HUDEP-2 (cell line): ENCODE results near the gene DCAF15.
"Not testable (repeated sequence)": the region's sequence is repeated elsewhere in the genome, so short reads cannot be mapped to it uniquely, and the experiment has no call there.

ENCODE experiments used
- DNase-seq, 76 experiments: peaks; one replicate each; lab custom pipeline; 2025; ENCODE audit not compliant: unreplicated experiment in 76 of 76; lab: John Stamatoyannopoulos, UW

The DCAF15 gene

DNA sequence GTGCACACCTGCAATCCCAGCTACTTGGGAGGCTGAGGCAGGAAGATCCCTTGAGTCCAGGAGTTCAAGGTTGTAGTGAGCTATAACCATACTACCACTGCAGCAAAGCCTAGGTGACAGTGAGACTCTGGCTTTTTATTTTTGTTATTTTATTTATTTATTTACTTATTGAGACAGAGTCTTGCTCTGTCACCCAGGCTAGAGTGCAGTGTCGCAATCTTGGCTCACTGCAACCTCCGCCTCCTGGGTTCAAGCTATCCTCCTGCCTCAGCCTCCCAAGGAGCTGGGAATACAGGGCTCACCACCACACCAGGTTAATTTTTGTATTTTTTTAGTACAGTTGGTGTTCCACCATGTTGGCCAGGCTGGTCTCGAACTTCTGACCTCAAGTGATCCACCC is 21.2 kb downstream of the DCAF15 start:
- DNase-seq: not testable (repeated sequence)

DNA sequence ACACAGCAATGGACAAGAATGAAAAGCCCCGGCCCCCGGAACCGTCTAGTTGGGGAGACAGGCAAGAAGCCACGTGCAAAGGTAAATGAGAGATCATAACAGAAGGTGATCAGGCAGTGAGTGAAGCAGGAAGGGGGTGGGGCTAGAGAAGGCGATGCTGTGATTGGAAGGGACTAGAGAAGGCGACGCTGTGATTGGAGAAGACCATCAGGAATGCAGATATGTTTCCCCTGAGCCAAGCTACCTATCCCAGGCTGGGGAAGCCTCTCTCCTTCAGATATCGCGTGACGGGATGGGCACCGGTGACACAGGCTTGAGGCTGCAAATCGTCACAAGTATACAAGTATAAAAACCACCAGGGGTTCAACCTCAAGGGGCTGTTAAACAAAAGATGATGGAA is 21.8 kb downstream of the DCAF15 start:
- DNase-seq: no peak

DNA sequence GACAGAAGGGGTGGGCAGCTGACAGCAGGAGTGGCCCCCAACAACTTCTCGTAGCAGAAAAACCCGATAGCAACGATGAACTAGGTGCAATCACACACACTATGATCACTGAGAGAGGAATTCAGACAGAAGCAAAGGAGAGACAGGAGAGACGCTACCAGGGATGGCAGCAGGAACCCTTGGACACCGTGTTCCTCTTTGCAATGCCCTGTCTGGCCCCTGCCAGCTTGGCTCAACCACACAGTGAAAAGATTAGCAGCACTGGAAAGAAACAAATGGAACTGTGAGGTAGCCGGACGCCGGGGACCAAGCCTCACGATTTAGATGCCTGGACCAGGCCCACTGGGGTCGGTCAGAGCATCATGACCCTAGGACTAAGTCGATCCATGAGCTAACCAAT is 23.6 kb downstream of the DCAF15 start:
- DNase-seq: no peak

DNA sequence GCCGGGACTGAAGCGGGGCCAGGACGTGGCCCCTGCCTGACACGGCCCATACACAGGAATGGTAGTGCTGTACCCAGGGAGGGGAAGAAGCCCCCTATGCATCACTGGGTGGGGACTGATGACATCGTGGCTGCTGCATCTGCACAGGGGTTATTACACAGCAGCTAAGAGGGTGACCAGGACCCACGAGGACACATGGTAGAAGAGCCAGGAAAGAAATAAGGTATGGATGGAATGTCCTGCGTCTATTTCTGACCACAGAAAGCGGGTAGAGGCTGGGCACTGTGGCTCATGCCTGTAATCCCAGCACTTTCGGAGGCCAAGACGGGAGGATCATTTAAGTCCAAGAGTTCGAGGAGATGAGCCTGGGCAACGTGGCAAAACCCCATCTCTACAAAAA is 24.1 kb downstream of the DCAF15 start:
- no peak for DNase-seq

DNA sequence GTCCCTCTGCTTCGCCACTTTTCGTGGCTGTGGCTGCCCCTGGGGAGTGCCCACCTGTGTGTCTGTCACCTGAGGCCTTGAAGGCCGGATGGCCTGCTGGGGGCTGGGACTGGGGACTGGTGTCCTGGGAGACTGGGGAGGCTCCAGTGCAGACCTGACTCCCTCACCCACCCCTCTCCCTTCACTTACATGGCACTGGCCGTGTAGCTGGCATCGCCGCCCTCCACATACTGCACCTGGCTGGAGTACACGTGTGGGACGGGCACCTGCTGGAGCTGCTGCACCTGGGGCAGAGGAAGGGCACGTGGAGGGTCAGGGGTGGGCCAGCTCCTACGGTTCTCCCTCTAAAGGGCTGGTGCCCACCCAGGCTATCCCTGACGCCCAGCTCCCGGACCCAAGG is 25.5 kb downstream of the DCAF15 start:
- DNase-seq: no peak

DNA sequence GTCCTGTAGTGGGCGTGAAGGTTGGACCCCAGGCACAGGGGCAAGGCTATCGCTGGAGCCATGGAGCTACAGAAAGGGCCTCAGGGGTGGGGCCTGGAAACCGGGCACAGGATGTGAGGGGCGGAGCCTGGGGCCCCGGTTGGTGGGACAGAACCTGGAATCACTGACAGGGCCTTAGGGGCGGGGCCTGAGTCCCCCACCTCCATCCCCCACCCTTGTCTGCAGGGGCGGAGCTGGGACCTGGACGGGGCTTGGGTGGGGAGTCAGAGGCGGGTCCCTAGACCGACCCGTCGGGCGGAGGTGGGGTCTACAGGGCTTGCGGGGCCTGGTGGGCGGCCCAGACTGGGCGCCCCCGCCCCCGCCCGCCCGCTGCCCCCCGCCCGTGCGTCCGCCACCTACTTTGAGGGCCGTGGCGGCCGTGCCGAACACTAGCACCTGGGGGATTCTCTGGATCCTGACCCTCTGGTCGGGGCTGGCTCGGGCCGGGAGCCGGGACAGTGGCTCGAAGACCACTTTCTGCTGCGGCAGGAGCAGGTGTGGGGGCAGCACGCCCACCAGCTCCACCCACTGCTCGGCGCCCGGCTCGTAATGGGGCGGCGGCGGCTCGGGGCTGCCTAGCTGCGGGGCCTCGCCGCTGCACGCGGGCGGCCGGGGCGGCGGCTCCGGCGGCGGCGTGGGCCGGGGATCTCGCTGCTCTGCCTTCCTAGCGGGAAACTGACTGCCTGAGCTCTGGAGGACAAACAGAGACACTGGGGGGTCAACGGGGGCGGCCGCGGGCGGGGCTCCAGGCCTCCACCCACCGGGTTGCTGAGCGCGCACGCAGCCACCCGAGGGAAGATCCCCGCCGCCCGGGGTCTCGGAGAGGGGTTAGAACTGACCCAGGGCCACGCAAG is 26.3 kb downstream of the DCAF15 start:
- peak in 16 of 76 experiments; percentile 11 to 41 (median 24) for DNase-seq

DNA sequence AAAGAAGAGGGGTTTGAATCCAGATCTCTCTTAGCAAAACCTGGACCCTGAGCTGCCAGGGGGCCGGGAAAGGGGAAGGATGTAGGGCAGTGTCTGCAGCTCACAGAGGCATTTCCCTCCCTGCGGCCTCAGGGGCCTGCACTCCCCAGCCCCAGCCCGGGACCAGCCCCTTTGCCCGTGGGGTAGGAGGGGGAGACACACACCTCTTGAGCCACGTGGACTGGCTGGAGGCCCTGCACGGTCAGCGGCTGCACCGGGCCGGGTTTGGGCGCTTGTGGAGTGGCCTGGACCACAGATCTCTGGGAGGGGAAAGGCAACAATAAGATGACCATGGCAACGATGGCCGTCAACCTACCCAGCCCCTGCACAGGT is 26.9 kb downstream of the DCAF15 start:
- no peak for DNase-seq

DNA sequence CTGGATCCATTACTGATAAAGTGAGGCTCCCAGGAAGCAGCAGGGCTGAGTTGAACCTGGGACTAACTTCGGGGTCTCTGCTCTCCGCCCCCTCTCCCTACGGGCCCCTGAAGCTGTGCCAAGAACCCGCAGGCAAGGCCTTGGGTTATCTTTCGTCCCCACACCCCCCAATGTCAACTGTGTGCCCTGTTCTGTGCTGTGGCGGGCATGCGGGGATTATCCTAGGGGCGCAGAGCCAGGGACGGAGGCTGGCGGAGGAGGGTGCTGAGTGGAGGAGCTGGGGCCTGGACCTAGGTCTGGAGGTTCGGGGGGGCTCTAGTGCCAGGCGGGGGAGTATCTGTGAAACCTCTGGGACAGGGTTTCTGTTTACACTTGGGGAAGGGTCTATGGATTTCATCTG is 27.4 kb downstream of the DCAF15 start:
- DNase-seq: no peak

DNA sequence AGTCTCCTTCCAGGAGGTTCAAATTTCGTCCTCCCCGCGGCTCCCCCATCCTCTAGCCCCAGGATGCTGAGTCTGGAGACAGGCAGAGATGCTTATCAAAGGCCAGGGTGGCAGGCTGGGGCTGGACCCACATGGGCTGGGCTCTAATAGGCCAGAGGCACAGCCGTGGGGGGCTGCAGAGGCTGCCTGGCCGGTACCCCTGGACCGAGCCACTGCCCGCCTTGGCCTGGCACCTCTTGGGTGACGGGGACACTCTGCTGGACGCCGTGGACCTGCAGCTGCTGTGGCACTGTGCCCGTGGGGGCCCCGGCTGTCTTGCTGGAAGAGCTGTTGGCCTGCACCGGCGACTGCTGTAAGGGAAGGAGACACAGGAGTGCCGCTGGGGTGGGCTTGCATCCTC is 28.0 kb downstream of the DCAF15 start:
- DNase-seq: no peak

DNA sequence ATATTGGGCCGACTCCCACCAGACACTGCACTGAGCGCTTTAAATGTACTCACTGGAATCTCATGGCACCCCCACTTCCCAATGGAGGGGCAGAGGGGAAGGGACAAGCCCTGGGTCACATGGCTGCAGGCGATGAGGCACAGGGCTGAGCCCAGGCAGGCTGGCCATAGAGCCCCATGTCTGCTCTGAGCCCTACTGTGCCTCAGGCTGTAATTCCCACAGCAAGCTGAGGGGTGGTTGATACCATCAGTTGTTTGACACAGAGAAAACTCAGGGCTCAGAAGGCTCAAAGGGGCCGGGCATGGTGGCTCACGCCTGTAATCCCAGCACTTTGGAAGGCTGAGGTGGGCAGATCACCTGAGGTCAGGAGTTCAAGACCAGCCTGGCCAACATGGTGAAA is 28.7 kb downstream of the DCAF15 start:
- DNase-seq: no peak

DNA sequence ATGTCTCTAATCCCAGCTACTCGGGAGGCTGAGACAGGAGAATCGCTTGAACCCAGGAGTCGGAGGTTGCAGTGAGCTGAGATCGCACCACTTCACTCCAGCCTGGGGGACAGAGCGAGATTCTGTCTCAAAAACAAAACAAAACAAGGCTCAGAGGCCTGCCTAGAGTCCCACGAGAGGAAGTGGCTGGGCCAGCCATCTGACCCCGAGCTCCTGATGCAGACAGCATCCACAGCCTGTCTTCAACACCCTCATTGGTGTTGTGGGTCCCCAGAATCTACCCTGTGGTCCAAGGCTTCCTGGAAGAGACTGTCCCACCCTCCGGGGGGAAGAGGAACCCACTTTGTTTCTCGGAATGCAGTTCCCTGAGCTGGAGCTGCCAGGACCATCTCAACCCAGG is 29.2 kb downstream of the DCAF15 start:
- DNase-seq: no peak

DNA sequence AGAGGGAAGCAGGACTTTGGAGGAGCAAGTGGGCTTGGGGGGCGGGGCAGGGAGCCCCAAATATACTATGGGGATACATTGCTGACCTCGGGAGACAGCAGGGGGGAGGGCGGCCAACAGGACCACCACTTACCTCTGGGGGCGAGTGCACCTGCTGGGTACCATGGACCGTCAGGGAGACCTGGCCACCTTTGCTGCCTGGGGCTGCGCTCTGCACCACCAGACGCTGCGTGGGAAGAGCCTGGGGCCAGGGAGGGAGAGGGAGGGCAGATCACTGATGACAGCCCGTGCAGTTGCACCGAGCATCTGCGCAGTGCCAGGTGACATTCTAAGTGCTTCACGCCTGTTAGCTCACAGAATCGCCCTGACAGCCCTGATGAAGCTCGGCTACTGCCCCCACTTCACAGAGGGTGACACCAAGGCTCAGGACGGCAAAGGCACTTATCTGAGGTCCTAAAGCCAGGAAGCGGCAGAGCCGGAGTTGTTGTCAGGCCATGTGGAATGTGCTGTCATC is 29.7 kb downstream of the DCAF15 start:
- DNase-seq: no peak

DNA sequence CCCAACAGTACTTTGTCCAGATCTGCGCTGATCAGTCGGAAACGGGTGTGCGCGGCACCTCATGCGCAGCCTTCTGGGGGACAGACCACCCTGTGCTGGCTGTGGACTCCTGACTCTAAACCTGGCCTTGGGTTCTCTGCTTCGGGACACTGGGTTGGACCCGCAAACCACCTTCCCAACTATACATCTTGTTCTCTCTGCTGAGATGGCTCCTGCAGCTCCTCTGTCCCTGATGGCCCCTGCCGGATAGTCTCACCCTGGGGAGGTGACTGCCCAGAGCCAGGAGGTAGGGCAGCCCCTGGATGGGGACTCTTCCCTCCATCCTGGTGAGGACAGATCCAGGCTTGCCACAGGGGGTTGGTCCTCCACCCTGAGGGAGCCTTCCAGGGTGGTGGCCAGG is 30.5 kb downstream of the DCAF15 start:
- DNase-seq: no peak

DNA sequence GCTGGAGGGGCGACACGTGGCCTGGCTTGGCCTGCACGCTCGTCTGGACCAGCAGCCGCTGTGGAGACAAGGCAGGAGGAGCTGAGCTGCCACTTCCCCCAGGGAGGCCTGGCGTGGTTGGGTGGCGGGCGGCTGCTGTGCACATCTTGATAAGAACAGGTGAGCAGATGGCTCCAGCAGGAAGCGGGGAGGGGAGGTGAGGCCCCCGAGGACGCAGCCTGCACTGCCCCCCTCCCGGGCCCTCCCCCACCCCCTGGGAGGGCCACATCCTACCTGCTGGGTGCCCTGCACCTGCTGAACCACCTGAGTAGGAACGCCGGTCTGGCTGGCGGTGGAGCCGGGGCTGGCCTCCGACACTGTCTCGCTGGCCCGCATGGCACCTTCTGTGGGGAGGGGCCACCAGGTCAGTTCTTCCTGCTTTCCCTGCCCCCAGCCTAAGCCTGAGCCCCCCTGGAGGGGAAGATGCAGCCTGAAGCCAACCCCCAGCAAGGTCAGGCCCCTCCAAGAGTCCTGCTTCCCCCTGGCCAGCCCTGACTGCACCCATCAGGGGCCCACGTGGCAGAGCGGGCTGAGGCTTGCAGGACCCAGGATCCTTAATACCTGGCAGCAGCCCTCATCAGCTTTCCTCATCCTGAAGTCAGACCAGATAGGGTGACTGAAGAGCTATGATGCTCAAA is 31.0 kb downstream of the DCAF15 start:
- no peak for DNase-seq

DNA sequence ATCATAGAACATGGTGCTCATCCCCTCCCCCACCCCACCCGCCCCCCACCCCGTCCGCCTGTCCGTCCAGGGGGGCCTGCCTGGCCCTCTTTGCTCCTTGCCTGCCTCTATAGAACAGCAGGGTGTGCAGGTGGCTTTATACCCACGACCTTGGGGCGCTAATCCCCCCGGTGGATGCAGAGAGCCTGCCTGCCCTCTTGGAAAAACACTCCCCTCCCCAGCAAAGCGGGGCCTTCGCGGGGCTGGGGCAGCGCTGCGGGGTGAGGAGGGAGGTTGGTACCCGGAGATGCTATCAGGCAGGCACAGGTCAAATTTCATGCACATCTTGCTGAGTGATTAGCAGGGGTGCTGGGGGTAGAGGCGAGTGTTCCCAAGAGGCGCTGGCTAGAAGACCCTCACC is 31.9 kb downstream of the DCAF15 start:
- DNase-seq: no peak

DNA sequence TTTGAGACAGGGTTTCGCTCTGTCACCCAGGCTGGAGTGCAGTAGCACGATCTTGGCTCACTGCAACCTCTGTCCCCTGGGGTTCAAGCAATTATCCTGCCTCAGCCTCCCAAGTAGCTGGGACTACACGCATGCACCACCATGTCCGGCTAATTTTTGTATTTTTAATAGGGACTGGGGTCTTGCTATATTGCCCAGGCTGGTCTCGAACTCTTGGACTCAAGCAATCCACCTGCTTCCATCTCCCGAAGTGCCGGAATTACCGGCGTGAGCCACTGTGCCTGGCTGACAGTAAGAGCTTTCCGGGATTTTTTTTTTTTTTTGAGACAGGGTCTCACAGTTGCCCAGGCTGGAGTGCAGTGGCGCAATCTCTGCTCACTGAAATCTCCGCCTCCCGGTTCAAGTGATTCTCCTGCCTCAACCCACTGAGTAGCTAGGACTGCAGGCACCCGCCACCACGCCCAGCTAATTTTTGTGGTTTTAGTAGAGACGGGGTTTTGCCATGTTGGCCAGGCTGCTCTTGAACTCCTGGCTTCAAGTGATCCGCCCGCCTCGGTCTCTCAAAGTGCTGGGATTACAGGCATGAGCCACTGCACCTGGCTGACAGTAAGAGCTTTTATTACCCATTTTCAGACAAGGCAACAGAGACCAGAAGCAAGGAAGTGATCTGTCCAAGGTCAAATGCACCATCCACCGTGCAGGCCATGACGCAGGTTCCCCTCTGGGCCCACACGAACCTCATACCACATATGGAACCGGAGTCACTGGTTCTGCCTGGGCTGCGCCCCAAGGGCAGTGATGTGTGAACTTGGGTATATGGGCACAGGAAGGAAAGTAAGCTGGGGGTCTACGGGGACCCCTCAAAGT is 32.8 kb downstream of the DCAF15 start:
- DNase-seq: no peak

DNA sequence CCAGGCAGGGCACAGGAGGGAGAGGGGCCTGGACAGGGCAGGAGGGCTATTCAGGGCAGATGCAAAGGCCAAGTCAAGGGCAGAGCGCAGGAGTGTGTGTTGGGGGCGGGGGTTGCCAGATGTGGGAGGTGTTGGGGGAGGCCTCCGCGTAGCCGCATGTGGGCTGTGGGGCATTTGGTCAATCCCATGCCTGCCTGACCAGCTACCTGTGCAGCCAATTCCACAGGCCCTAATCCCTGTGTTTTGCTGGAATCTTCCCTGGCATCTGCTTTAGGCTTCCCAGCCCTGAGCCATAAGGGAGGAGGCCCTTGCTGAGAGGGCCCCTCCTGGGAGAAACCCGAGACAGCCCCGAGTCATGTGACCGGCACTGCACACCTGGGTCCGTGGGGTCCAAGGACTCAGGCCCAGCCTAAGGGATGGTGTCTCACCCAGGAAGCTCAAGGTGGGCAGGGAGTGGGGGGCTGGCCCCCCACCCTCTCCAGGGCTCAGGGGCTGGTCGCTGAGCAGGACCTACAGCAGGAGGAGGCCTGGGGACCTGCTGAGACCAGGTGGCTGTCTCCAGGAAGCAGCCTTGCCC is 33.5 kb downstream of the DCAF15 start:
- no peak for DNase-seq

DNA sequence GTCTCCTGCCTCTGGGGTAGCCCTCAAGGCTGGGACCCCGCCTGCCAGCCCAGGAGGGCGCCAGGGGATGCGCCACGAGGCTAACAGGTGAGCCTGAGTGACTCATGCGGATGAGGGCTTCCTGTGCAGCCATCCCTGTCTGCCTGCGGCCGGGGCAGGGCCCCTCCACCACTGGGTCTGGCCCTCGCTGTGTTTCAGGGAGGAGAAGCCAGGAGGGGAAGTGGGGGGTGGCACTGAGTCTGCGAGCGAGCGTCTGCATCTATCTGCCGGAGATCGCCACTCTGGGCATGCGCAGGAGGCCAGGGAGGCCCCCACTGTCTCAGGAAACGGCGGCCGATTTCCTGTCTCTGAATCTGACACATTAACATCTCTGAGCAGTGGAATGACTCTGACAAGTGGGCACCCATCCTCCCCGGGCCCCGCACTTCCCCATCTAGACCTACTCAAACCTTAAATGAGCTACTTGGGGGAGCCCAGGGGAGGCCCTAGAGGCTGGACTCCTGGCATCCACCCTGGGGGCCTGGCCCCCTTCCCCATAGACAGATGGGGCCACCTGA is 34.1 kb downstream of the DCAF15 start:
- DNase-seq: peak in 1 of 76 experiments; percentile 22

DNA sequence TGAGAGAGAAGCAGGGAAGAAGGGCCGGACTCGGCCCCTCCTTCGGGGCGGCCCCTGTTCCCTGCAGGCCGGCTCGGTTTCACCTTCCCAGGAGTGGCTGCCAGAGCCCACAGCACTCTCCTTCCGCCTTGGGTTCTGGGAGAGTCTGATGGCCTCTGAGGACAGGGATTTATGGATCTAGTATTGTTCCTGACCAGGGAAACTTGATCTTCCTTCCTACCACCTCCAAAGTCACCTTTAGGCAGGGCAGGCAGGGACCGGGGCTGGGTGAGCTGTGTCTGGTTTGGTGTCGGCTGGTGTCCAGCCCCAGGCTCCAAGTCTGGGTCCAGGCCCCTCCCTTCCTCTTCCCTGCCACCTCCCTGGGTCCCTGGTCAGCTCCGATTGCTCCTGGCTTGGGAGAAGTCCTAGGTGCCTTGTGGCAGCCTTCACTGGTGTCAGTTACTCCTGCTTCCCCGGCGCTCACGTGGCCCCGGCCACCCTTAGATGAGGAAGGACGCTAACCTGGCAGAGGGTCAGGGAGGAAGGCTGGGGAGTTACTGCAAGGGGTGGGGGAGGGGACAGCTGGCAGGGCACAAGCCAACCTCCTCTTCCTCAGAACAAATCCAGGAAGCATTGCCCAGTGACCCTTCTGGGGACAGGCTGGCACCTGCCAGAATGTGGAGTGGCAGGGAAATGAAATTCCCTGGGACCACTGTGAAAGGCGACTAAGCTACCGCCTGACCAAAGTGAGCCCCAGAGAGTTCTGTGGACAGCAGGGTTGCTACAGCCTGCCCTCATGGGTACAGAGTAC is 35.0 kb downstream of the DCAF15 start:
- DNase-seq: no peak

DNA sequence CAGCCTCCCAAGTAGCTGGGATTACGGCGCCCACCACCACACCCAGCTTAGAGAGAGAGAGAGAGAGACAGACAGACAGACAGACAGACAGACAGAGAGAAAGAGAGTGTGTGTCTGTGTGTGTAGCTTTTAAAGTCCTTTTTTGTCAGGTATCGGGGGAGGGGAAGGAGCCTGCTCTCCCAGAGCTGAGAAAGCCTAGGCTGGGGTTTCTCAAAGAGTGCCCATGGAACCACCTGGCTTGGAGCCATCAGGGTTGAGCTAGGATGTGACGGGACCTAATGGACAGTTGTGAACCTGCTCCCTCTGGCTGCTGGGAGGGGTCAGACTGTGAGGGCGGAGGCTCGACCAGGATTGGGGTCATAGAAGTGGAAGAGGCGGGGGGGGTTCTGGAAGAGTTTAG is 37.2 kb downstream of the DCAF15 start:
- no peak for DNase-seq
